AG04450 (cell line): ENCODE data around the gene C11orf91. TPM values are rescaled to one million over a fixed set of nuclear protein-coding genes. Genes with fewer than 3 reads are reported as not detected.

Experiments
- CTCF ChIA-PET: fragments of 300-600, 350-600 bp; formaldehyde crosslinking; extraction: SDS; loops from one replicate; lab custom pipeline; 2022; ENCODE audit warnings: antibody characterized with exemption, inconsistent platforms; lab: Charles Lee
- POLR2A ChIA-PET: fragments of 350-600 bp; formaldehyde crosslinking; extraction: SDS; loops from one replicate; lab custom pipeline; 2021; ENCODE audit warnings: antibody characterized with exemption, inconsistent platforms; lab: Yijun Ruan, JAX
- DNase-seq: peaks from one replicate; pipeline ENCODE4 v3.0.0-alpha.2; 2011; ENCODE audit warnings: low read depth, low spot score
- H3K27ac ChIP-seq: one replicate; pipeline ENCODE4 v1.5.1; 2012; ENCODE audit warnings: low read depth, low read length, control low read depth
- H3K27me3 ChIP-seq: one replicate; pipeline ENCODE4 v1.6.0; 2012; ENCODE audit warnings: low read length; ENCODE audit not compliant: control insufficient read depth, insufficient read depth
- H3K4me3 ChIP-seq: 2 replicates; pipeline ENCODE4 v1.5.1; 2011; ENCODE audit warnings: mild to moderate bottlenecking, low read depth, low read length, control low read depth
- H3K9me3 ChIP-seq: 2 replicates; pipeline ENCODE4 v1.5.1; 2012; ENCODE audit warnings: low read length; ENCODE audit not compliant: control insufficient read depth, insufficient read depth
- CTCF ChIP-seq: IDR thresholded peaks from 2 replicates; pipeline ENCODE4 v1.5.1; 2011; ENCODE audit warnings: low read depth, low read length, control low read depth, inconsistent platforms
- polyA plus RNA-seq: library from polyadenylated mRNA; depleted of rRNA; stranded (reverse); fragments of >200 nt; gene quantifications from 2 replicates; pipeline ENCODE4 v1.2.3, GENCODE V29; 2011

C11orf91 gene
- polyA plus RNA-seq, 1 experiment = not detected

GRCh38 chr11:33701302-33702230, 940 bp upstream of the C11orf91 start:
- POLR2A ChIA-PET = interaction anchor here (0.6 to 3.0 kb wide), 11 partner anchors 7 to 404 kb away, joined by 3 to 30 read pairs (median 4); partner anchors contain the start of genes CD59, FBXO3 and NAT10
- Histone ChIP-seq H3K4me3 (peak overlapping the region; percentile 51), H3K27ac (peak overlapping the region; percentile 82), H3K27me3 (no peaks in the 10 kb centered on the region), H3K9me3 (no peaks in the 10 kb centered on the region)
- CTCF ChIA-PET = interaction anchor here (0.6 to 4.0 kb wide), 6 partner anchors 13 to 342 kb away, joined by 3 to 22 read pairs (median 4); no protein-coding TSS in a partner anchor
- DNase-seq = no peak
- TF ChIP-seq CTCF = no peak

DNA sequence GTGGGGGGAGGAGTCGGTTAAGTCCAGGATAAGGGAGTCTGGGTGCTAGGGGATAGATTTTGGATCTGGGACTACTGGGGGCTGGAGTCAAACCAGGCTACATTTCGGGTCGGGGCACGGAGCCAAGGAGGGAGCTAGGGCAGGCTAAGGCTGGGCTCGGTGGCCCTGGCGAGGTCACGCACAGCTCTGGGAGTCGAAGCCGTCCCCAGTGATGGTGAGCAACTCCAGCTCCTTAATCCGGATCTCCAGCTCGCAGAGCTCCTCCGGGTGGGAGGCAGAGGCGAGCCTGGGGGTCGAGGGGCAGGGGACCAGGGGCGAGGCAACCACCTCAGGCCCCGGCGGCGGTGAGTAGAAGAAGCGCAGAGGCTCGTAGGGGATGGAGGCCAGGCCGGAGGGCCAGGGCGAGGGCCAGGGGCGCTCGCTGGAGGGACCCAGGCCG, 544 bp downstream of the C11orf91 start:
- Histone ChIP-seq H3K27me3 (no peaks in the 10 kb centered on the region), H3K9me3 (no peaks in the 10 kb centered on the region), H3K4me3 (peak overlapping the region; percentile 66), H3K27ac (peak overlapping the region; percentile 61)
- TF ChIP-seq CTCF = no peak
- ChIA-PET CTCF (interaction anchor here (0.6 to 4.0 kb wide), 4 partner anchors 42 to 533 kb away, joined by 3 to 22 read pairs (median 4); no protein-coding TSS in a partner anchor), POLR2A (interaction anchor here (0.9 to 3.0 kb wide), 5 partner anchors 8 to 75 kb away, joined by 4 to 30 read pairs (median 8); partner anchors contain the start of genes CD59 and FBXO3)
- no peak for DNase-seq

GRCh38 chr11:33699515-33700062, 1.0 kb downstream of the C11orf91 start:
- no peak overlapping the region for H3K4me3 ChIP-seq
- no peak for DNase-seq
- POLR2A ChIA-PET = interaction anchor here (0.9 to 3.0 kb wide), 4 partner anchors 7 to 37 kb away, joined by 5 to 30 read pairs (median 10); partner anchors contain the start of gene CD59
- no peaks in the 10 kb centered on the region for H3K27me3 ChIP-seq
- no peak overlapping the region for H3K27ac ChIP-seq
- CTCF ChIA-PET = interaction anchor here (4.0 kb wide), 1 partner anchor 43 kb away, joined by 22 read pairs; no protein-coding TSS in a partner anchor
- no peaks in the 10 kb centered on the region for H3K9me3 ChIP-seq
- TF ChIP-seq CTCF = no peak

DNA sequence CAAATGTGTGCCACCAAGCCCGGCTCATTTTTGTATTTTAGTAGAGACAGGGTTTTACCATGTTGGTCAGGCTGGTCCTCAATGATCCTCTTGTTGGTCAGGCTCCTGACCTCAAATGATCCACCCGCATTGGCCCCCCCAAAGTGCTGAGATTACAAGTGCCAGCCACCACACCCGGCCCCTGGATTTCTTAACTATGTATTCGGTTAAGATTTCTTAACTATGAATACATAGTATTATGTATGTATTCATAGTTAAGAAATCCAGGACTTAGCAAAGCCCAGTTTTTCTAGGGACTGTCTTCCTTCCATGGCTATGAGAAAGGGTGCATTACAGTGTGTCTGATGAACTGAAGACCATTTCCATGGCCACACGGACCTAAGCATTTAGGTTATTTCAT, 1.7 kb downstream of the C11orf91 start:
- TF ChIP-seq CTCF = no peak
- Histone ChIP-seq H3K4me3 (no peak overlapping the region), H3K9me3 (no peaks in the 10 kb centered on the region), H3K27me3 (no peaks in the 10 kb centered on the region), H3K27ac (no peak overlapping the region)
- ChIA-PET CTCF (interaction anchor here (4.0 kb wide), 1 partner anchor 44 kb away, joined by 22 read pairs; no protein-coding TSS in a partner anchor), POLR2A (no interaction called here)
- no peak for DNase-seq
